GM12878 (cell line): ENCODE data around the gene TMEM59. TPM values are rescaled to one million over a fixed set of nuclear protein-coding genes. Genes with fewer than 3 reads are reported as not detected.

ENCODE experiments used
- ATAC-seq: fragments of 200-7000 bp; cut with Tn5 transposase; 3 replicates; pipeline ENCODE4 v1.9.1; 2020; ENCODE audit warnings: mild to moderate bottlenecking, moderate library complexity
- BruUV-seq: library from RNA; stranded (reverse); fragments of 400-500 nt; replicated peaks from 2 replicates; lab custom pipeline; 2021; lab: Mats Ljungman, UMichigan
- CTCF ChIA-PET: fragments of 300-600 bp; sonication (Branson Sonifier 250); formaldehyde crosslinking; extraction: SDS; loops from one replicate; lab custom pipeline; 2021; ENCODE audit warnings: inconsistent platforms; lab: Yijun Ruan, JAX
- POLR2A ChIA-PET: fragments of 350-600 bp; formaldehyde crosslinking; extraction: SDS; loops from one replicate; lab custom pipeline; 2021; ENCODE audit warnings: inconsistent platforms; lab: Charles Lee
- RAD21 ChIA-PET: fragments of 300-600 bp; sonication (Branson Sonifier 250); formaldehyde crosslinking; loops from one replicate; lab custom pipeline; 2023; ENCODE audit warnings: antibody characterized with exemption; ENCODE audit not compliant: unreplicated experiment; lab: Charles Lee
- SMC1A ChIA-PET: fragments of 300-600 bp; sonication (Branson Sonifier 250); formaldehyde crosslinking; loops from one replicate; lab custom pipeline; 2023; ENCODE audit not compliant: unreplicated experiment, uncharacterized antibody; lab: Charles Lee
- DNase-seq: peaks from one replicate; pipeline ENCODE4 v3.0.0-alpha.2; 2011; ENCODE audit warnings: low read depth, low spot score
- FAIRE-seq: peaks from 3 replicates; lab custom pipeline; 2011; peaks lifted over from hg19 to GRCh38; lab: Jason Lieb, UNC
- H2AFZ ChIP-seq: 2 replicates; pipeline ENCODE4 v1.6.0; 2011; ENCODE audit warnings: low read depth, low read length, control low read depth; ENCODE audit not compliant: control insufficient read depth
- H3K27ac ChIP-seq: 2 replicates; pipeline ENCODE4 v1.5.1; 2011; ENCODE audit warnings: control low read depth; ENCODE audit not compliant: control insufficient read depth, insufficient read depth
- H3K27me3 ChIP-seq, 2 experiments: replicated peaks in 1 of 2; 2 replicates each; pipeline versions ENCODE4 v1.6.0 to v1.6.1; 2011; ENCODE audit warnings: low read length in 1 of 2; ENCODE audit not compliant: control insufficient read depth in 2 of 2, insufficient read depth in 2 of 2
- H3K36me3 ChIP-seq, 2 experiments: 2 replicates each; pipeline ENCODE4 v1.5.1; 2011; ENCODE audit warnings: low read length in 1 of 2; ENCODE audit not compliant: control insufficient read depth in 2 of 2, insufficient read depth in 2 of 2
- H3K4me1 ChIP-seq: 2 replicates; pipeline ENCODE4 v1.6.1; 2011; ENCODE audit warnings: mild to moderate bottlenecking, low read length, moderate library complexity, mixed read lengths; ENCODE audit not compliant: control insufficient read depth, insufficient read depth
- H3K4me2 ChIP-seq: 2 replicates; pipeline ENCODE4 v1.6.0; 2011; ENCODE audit warnings: control low read depth; ENCODE audit not compliant: control insufficient read depth, insufficient read depth
- H3K4me3 ChIP-seq: fragments of 200-600 bp; sonication (generic); 2 replicates; pipeline ENCODE4 v1.5.1; 2016
- H3K79me2 ChIP-seq: 2 replicates; pipeline ENCODE4 v1.6.0; 2011; ENCODE audit warnings: low read length; ENCODE audit not compliant: control insufficient read depth, insufficient read depth
- H3K9ac ChIP-seq: 2 replicates; pipeline ENCODE4 v1.8.0; 2011; ENCODE audit warnings: low read length, control low read depth, mixed read lengths; ENCODE audit not compliant: control insufficient read depth, insufficient read depth
- H3K9me3 ChIP-seq: replicated peaks from 3 replicates; pipeline ENCODE4 v1.5.1; 2011; ENCODE audit warnings: mild to moderate bottlenecking, low read length; ENCODE audit not compliant: control insufficient read depth, insufficient read depth
- H4K20me1 ChIP-seq: 2 replicates; pipeline ENCODE4 v1.6.0; 2011; ENCODE audit not compliant: control insufficient read depth, insufficient read depth
- BHLHE40 ChIP-seq, 2 experiments: fragments of 450-650 bp in 1 of 2; IDR thresholded peaks; 2 replicates each; pipeline ENCODE4 v1.6.1; 2011 to 2017; ENCODE audit warnings: low read depth in 2 of 2, borderline replicate concordance in 1 of 2, improper control_type of control experiment in 1 of 2, low read length in 1 of 2, mild to moderate bottlenecking in 1 of 2
- E2F4 ChIP-seq: IDR thresholded peaks from 2 replicates; pipeline ENCODE4 v1.6.1; 2012; ENCODE audit warnings: low read depth, low read length, improper control_type of control experiment
- ESRRA ChIP-seq: IDR thresholded peaks from 2 replicates; pipeline ENCODE4 v1.6.1; 2012; ENCODE audit warnings: mild to moderate bottlenecking, low read length, improper control_type of control experiment
- IKZF2 ChIP-seq, 2 experiments: fragments of 450-650 bp; IDR thresholded peaks; 2 replicates each; pipeline ENCODE4 v1.6.1; 2017; ENCODE audit warnings: mild to moderate bottlenecking in 2 of 2, moderate library complexity in 2 of 2
- IRF4 ChIP-seq: IDR thresholded peaks from 2 replicates; pipeline ENCODE4 v1.6.1; 2011; ENCODE audit warnings: low read depth, low read length
- SMARCA5 ChIP-seq: fragments of 450-650 bp; IDR thresholded peaks from 2 replicates; pipeline ENCODE4 v1.6.1; 2017; ENCODE audit warnings: mild to moderate bottlenecking
- SREBF1 ChIP-seq: IDR thresholded peaks from 2 replicates; pipeline ENCODE4 v1.6.1; 2012; ENCODE audit warnings: mild to moderate bottlenecking, low read length
- STAT1 ChIP-seq: fragments of 450-650 bp; conservative IDR thresholded peaks from 2 replicates; pipeline ENCODE4 v1.6.1; 2014; ENCODE audit warnings: antibody characterized with exemption, mild to moderate bottlenecking
- TCF12 ChIP-seq: IDR thresholded peaks from 2 replicates; pipeline ENCODE4 v1.6.1; 2011; ENCODE audit warnings: low read depth, mild to moderate bottlenecking, low read length
- TCF3 ChIP-seq: IDR thresholded peaks from 2 replicates; pipeline ENCODE4 v1.6.1; 2012; ENCODE audit warnings: low read depth, mild to moderate bottlenecking, low read length, borderline replicate concordance; ENCODE audit not compliant: insufficient read depth
- WRNIP1 ChIP-seq: IDR thresholded peaks from 2 replicates; pipeline ENCODE4 v1.6.1; 2011; ENCODE audit warnings: low read depth, low read length, improper control_type of control experiment, borderline replicate concordance
- in situ Hi-C: fragments of 300-500 bp; cut with MboI; formaldehyde crosslinking; loops from 9 replicates; pipeline ENCODE4 v1.14.3; 2018; ENCODE audit warnings: mixed read lengths
- intact Hi-C: fragments of 100-400 bp; cut with micrococcal nuclease; formaldehyde crosslinking; loops from one replicate; pipeline ENCODE4 v1.14.2; 2022; ENCODE audit not compliant: unreplicated experiment
- polyA plus RNA-seq, 11 experiments: library from polyadenylated mRNA; depleted of rRNA in 4 of 11; unstranded in 6 of 11; stranded (reverse) in 5 of 11; fragments of >200 nt; fragmentation: Nextera tagmentation in 4 of 11; fragmentation: Illumina TruSeq in 1 of 11; extraction: Ambion mirVana in 4 of 11; extraction: Trizol in 1 of 11; gene quantifications; 1 replicate in 1 of 11; 2 replicates in 10 of 11; pipeline versions ENCODE4 v1.2.1 to v1.2.3, GENCODE V29; 2011 to 2016; ENCODE audit warnings: inconsistent platforms in 2 of 11, missing spikeins in 2 of 11, low read depth in 1 of 11
- total RNA-seq, 4 experiments: library from RNA; depleted of rRNA in 3 of 4; stranded (reverse); fragments of >200 nt in 3 of 4; fragmentation: Illumina TruSeq in 1 of 4; extraction: Trizol in 1 of 4; gene quantifications; 2 replicates each; pipeline versions ENCODE4 v1.2.1 to v1.2.3, GENCODE V29; 2013 to 2021

Gene TMEM59
- total and polyA plus RNA-seq, 10 of the 15 experiments (the other 5 are each of a cell fraction or from before 2014, with no cell fraction given) = 69.9 to 273 (median 111) TPM

GRCh38 chr1:54077359-54077758 lies 24.4 kb upstream of the TMEM59 start:
- H3K4me3 ChIP-seq = no peak overlapping the region
- ChIA-PET CTCF (interaction anchor here (0.8 to 1.0 kb wide), 2 partner anchors 22 to 32 kb away, joined by 3 to 4 read pairs; no protein-coding TSS in a partner anchor), POLR2A (no interaction called here), SMC1A (interaction anchor here (1.0 to 1.2 kb wide), 2 partner anchors 9 to 13 kb away, joined by 3 to 4 read pairs; no protein-coding TSS in a partner anchor), RAD21 (no interaction called here)
- no peak overlapping the region for H2AFZ ChIP-seq
- no peaks in the 10 kb centered on the region for H3K9me3 ChIP-seq
- no peak overlapping the region for H3K9ac ChIP-seq
- TF ChIP-seq STAT1 (no peak), SREBF1 (no peak), SMARCA5 (no peak), E2F4 (no peak), BHLHE40 (IDR thresholded peaks at IDR 0.05; ENCODE audit: borderline replicate concordance in 1 of 2, low read depth in 2 of 2, low read length in 1 of 2) (no peak), TCF12 (no peak), IRF4 (no peak), TCF3 (no peak), WRNIP1 (no peak), ESRRA (no peak), IKZF2 (IDR thresholded peaks at IDR 0.05) (no peak)
- no peaks in the 10 kb centered on the region for H3K4me1 ChIP-seq
- no peaks in the 10 kb centered on the region for H4K20me1 ChIP-seq
- BruUV-seq = no TSS peak
- ATAC-seq (no peak), DNase-seq (no peak), FAIRE-seq (no peak)
- H3K36me3 ChIP-seq = peaks cover 0 to 5% of the 10 kb centered on the region in 2 experiments; a peak in 1 of 4 replicates
- no peak overlapping the region for H3K27ac ChIP-seq
- H3K79me2 ChIP-seq = no peaks in the 10 kb centered on the region
- no peaks in the 10 kb centered on the region for H3K27me3 ChIP-seq
- no peak overlapping the region for H3K4me2 ChIP-seq
- in situ Hi-C loops (no loop called here), intact Hi-C loops (no loop called here)
